ENCODE results near the gene ANAPC7.

GRCh38 chr12:110403976-110404682 lies 621 bp upstream of the ANAPC7 start:
- peak; percentile 10 for TF ChIP-seq POLR2A (IDR thresholded peaks at IDR 0.05; ENCODE audit: low read length)
- TF ChIP-seq GATA1 (IDR thresholded peaks at IDR 0.05; ENCODE audit: low read depth, low read length): no peak

All from erythroblast (primary cell).